OCI-LY1 (cell line): ENCODE data around the gene XYLT1.

Experiments used
- H2AFZ ChIP-seq: fragments of 200-600 bp; sonication (generic), shearing (Covaris generic); 2 replicates; pipeline ENCODE4 v1.6.0; 2014; ENCODE audit warnings: antibody characterized with exemption, mild to moderate bottlenecking, low read length
- H3F3A ChIP-seq: fragments of 200-600 bp; sonication (generic), shearing (Covaris generic); 2 replicates; pipeline ENCODE4 v1.6.0; 2014; ENCODE audit warnings: mild to moderate bottlenecking, antibody characterized with exemption, low read length, moderate library complexity; ENCODE audit not compliant: insufficient read depth
- H3K27ac ChIP-seq: fragments of 200-600 bp; sonication (generic); 2 replicates; pipeline ENCODE4 v1.5.1; 2014; ENCODE audit warnings: low read length, mixed run types, mild to moderate bottlenecking, low read depth; ENCODE audit not compliant: poor library complexity, severe bottlenecking
- H3K27me3 ChIP-seq: fragments of 200-600 bp; sonication (generic); 2 replicates; pipeline ENCODE4 v1.6.0; 2014; ENCODE audit warnings: antibody characterized with exemption, mild to moderate bottlenecking, low read length, moderate library complexity; ENCODE audit not compliant: insufficient read depth
- H3K36me3 ChIP-seq: fragments of 200-600 bp; sonication (generic); 2 replicates; pipeline ENCODE4 v1.6.1; 2014; ENCODE audit warnings: mild to moderate bottlenecking, antibody characterized with exemption, low read length, moderate library complexity, mixed read lengths; ENCODE audit not compliant: insufficient read depth
- H3K4me1 ChIP-seq: fragments of 200-600 bp; sonication (generic); 2 replicates; pipeline ENCODE4 v1.5.1; 2014; ENCODE audit warnings: mild to moderate bottlenecking, low read length, moderate library complexity; ENCODE audit not compliant: insufficient read depth, severe bottlenecking
- H3K4me2 ChIP-seq: fragments of 200-600 bp; sonication (generic), shearing (Covaris generic); 2 replicates; pipeline ENCODE4 v1.6.1; 2014; ENCODE audit warnings: low read length
- H3K4me3 ChIP-seq: fragments of 200-600 bp; sonication (generic); 2 replicates; pipeline ENCODE4 v1.5.1; 2014; ENCODE audit warnings: low read length, low read depth, mild to moderate bottlenecking, mixed read lengths; ENCODE audit not compliant: poor library complexity, severe bottlenecking
- H3K79me2 ChIP-seq: fragments of 200-600 bp; shearing (Covaris generic); 2 replicates; pipeline ENCODE4 v1.6.1; 2016; ENCODE audit warnings: mixed run types, low read length, mixed read lengths; ENCODE audit not compliant: insufficient read depth
- H3K9ac ChIP-seq: fragments of 200-600 bp; sonication (generic), shearing (Covaris generic); 2 replicates; pipeline ENCODE4 v1.6.1; 2014; ENCODE audit warnings: mild to moderate bottlenecking, low read length, mixed read lengths
- H3K9me2 ChIP-seq: fragments of 200-600 bp; sonication (generic), shearing (Covaris generic); 2 replicates; pipeline ENCODE4 v1.6.1; 2014; ENCODE audit warnings: low read depth, mild to moderate bottlenecking, low read length, mixed read lengths
- H3K9me3 ChIP-seq: fragments of 200-600 bp; shearing (Covaris generic); 2 replicates; pipeline ENCODE4 v1.6.1; 2014; ENCODE audit warnings: low read length, mixed read lengths
- H4K20me1 ChIP-seq: fragments of 200-600 bp; sonication (generic), shearing (Covaris generic); 2 replicates; pipeline ENCODE4 v1.6.0; 2016; ENCODE audit warnings: mild to moderate bottlenecking, low read length; ENCODE audit not compliant: insufficient read depth
- EZH2 ChIP-seq: fragments of 200-600 bp; sonication (generic), shearing (Covaris generic); IDR thresholded peaks from 2 replicates; pipeline ENCODE4 v1.8.0; 2017; ENCODE audit warnings: borderline replicate concordance, mixed run types, mild to moderate bottlenecking, antibody characterized with exemption, low read length, moderate library complexity, mixed read lengths
- TF ChIP-seq, protein P1 (sequence below): fragments of 200-600 bp; sonication (generic), shearing (Covaris generic); IDR thresholded peaks from 2 replicates; pipeline ENCODE4 v1.5.1; 2017; ENCODE audit warnings: mild to moderate bottlenecking, antibody characterized with exemption, low read length, moderate library complexity, mixed read lengths

The XYLT1 gene

DNA sequence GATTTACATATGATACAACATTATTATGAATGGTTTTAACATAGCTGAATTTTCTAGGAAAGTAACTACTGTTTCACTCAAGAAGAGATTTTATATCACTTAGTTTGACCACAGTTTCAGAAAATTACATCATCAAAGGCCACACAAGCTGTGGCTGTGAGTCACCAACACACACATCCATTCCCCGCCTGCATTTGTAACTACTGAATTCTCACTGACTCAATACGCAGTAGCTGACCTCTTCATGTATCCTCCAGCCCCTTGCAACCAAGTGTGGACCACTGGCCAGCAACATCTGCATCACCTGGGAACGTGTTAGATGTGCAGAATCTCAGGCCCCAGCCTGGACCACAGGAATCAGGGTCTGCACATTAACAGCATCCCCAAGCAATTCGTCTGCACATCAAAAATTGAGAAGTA lies 197.6 kb downstream of the XYLT1 start:
- Histone ChIP-seq H3K9ac (no peak overlapping the region), H3K27ac (no peak overlapping the region), H3K4me3 (no peak overlapping the region), H3K4me2 (no peak overlapping the region), H2AFZ (no peak overlapping the region), H3K9me3 (no peaks in the 10 kb centered on the region), H4K20me1 (no peaks in the 10 kb centered on the region), H3K4me1 (peaks cover 34% of the 10 kb centered on the region), H3K9me2 (no peaks in the 10 kb centered on the region), H3K79me2 (no peaks in the 10 kb centered on the region), H3K27me3 (no peaks in the 10 kb centered on the region), H3K36me3 (peaks cover 3% of the 10 kb centered on the region; the same call in 1 of the 2 replicates), H3F3A (no peaks in the 10 kb centered on the region)
- no peak for TF ChIP-seq EZH2
- TF ChIP-seq, protein P1, sequence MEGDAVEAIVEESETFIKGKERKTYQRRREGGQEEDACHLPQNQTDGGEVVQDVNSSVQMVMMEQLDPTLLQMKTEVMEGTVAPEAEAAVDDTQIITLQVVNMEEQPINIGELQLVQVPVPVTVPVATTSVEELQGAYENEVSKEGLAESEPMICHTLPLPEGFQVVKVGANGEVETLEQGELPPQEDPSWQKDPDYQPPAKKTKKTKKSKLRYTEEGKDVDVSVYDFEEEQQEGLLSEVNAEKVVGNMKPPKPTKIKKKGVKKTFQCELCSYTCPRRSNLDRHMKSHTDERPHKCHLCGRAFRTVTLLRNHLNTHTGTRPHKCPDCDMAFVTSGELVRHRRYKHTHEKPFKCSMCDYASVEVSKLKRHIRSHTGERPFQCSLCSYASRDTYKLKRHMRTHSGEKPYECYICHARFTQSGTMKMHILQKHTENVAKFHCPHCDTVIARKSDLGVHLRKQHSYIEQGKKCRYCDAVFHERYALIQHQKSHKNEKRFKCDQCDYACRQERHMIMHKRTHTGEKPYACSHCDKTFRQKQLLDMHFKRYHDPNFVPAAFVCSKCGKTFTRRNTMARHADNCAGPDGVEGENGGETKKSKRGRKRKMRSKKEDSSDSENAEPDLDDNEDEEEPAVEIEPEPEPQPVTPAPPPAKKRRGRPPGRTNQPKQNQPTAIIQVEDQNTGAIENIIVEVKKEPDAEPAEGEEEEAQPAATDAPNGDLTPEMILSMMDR, result no peak

DNA sequence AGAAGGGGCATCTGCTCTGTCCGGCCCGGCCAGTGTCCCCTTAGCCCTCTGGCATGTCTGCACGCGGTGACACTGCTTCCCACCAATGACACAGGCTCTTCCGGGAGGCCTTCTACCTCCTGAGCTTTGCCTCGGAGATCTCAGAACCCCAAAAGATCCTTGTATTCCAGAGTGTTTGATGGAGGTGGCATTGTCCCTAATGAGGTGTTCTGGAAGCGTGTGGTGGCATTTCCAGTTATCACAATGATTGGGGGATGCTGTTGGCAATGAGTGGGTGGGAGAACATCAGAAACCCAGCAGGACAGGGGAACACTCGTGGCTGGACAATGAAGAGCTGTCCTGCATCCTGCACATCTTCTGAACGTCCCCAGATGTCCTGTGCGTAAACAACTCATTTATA lies 198.0 kb downstream of the XYLT1 start:
- no peak overlapping the region for H3K4me2 ChIP-seq
- no peak overlapping the region for H3K4me3 ChIP-seq
- TF ChIP-seq, protein P1, result no peak
- no peak for TF ChIP-seq EZH2
- H3F3A ChIP-seq, result no peaks in the 10 kb centered on the region
- H3K4me1 ChIP-seq, result peaks cover 29% of the 10 kb centered on the region
- no peaks in the 10 kb centered on the region for H4K20me1 ChIP-seq
- no peaks in the 10 kb centered on the region for H3K9me3 ChIP-seq
- peaks cover 3% of the 10 kb centered on the region; the same call in 1 of the 2 replicates for H3K36me3 ChIP-seq
- H3K79me2 ChIP-seq, result no peaks in the 10 kb centered on the region
- no peak overlapping the region for H2AFZ ChIP-seq
- no peak overlapping the region for H3K27ac ChIP-seq
- H3K9ac ChIP-seq, result no peak overlapping the region
- H3K9me2 ChIP-seq, result no peaks in the 10 kb centered on the region
- no peaks in the 10 kb centered on the region for H3K27me3 ChIP-seq

DNA sequence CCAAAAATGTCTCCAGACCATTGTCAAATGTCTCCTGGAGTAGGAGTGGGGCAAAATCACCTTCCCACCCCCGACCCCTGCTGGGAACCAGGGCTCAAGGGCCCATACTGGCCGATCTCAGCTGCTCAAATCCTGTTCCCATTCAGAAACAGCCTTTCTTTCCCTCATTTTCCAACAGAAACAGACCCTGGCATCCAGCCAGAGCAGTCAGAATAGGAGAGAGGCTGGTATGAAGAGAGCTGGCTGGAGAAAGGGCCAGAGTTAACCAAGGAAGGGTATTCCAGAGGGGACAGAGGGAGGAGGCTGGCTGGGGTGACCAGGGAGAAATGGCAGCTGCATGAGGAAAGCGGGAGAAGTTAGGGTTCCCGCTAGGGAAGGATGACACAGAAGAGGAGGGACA lies 199.1 kb downstream of the XYLT1 start:
- Histone ChIP-seq H3K4me1 (peaks cover 37% of the 10 kb centered on the region), H2AFZ (no peak overlapping the region), H3K9ac (no peak overlapping the region), H3K9me2 (no peaks in the 10 kb centered on the region), H3K27ac (no peak overlapping the region), H3K9me3 (no peaks in the 10 kb centered on the region), H3K79me2 (no peaks in the 10 kb centered on the region), H3K36me3 (peaks cover 3% of the 10 kb centered on the region; the same call in 1 of the 2 replicates), H3K4me2 (no peak overlapping the region), H3F3A (no peaks in the 10 kb centered on the region), H4K20me1 (no peaks in the 10 kb centered on the region), H3K4me3 (no peak overlapping the region), H3K27me3 (no peaks in the 10 kb centered on the region)
- TF ChIP-seq EZH2, result no peak
- TF ChIP-seq, protein P1, result no peak
